HG03175 (cell line): ENCODE measurements around the gene ILK.

Source experiments
- ATAC-seq: cut with Tn5 transposase; IDR thresholded peaks from one replicate; pipeline ENCODE4 v1.9.1; 2021; ENCODE audit warnings: mild to moderate bottlenecking, moderate library complexity; ENCODE audit not compliant: unreplicated experiment

Gene ILK

DNA sequence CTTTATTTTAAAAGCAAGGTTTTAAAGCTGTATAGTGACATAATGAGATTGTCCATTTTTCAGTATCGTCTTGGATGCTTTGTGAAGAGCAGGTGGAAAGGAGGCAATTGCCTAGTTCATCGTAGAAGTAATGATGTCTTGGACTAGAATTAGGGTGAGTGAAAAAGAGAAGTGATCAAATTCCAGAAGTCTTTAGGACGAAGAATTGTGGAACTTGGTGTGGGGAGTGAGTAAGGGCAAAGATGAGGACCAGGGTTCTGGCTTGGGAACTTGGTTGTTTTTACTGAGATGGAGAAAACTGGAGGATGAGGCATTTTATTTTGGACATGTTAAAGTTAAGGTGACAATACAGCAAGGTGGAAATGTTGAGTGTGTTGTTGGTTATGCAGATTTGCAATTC lies 1.2 kb downstream of the ILK start:
- no peak for ATAC-seq

DNA sequence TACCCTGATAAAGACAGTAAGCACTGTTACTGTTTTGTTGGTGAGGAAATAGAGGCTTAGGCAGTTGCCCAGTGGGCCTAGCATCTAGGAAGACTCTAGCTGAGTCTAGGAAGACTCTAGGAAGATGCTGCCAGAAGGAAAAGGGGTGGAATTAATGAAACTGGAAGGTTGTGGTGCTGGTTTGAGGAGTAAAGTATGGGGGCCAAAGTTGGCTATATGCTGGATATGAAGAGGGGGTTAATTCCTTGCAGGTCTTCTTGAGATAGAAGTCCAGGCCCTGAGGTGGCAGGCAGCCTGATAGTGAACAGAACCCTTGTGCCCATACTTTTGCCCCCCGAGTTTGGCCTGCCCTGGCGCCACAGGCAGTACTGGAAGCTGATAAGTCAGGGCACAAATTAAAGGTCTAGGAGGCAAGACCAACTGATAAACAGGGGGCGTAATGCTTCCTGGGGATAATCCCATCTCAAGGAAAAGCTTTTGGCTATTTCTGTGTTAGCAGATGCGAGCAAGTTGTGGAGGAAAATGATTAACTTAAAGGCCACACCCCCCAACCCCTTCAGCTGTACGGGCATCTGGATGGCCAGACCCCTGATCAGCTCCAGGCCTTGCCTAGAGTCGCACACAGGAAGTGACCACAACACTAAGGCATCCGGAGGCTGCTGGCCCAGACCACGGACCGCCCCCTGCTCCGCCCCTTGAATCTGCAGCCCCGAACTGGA lies 3.1 kb downstream of the ILK start:
- ATAC-seq: peak; percentile 50

DNA sequence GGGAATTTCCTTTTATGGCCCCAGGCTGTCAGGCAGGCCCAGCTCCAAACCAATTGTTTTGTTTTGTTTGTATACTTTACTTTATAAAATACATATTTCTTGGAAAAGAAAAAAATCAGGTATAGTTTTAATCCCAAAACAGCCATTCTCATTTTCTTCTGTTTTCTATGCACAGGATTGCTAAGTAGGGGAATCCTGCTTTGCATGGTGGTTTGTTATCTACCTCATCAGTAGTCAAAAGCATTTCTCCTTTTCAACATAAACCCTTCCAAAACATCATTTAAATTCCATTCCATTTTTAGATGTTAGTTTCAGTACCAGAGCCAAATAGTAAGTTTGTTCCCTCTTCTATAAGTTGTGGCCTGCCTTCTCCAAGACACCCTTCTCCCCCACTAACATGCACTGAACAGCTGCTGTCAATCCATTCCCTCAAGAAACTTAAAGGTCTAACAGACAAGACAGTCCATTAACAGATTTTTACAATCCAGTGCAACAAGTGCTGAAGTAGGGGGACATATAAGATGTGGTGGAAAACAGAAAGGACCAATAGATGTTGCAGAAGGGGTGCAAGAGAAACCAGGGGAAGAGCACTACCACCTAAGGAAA lies 3.7 kb downstream of the ILK start:
- no peak for ATAC-seq

DNA sequence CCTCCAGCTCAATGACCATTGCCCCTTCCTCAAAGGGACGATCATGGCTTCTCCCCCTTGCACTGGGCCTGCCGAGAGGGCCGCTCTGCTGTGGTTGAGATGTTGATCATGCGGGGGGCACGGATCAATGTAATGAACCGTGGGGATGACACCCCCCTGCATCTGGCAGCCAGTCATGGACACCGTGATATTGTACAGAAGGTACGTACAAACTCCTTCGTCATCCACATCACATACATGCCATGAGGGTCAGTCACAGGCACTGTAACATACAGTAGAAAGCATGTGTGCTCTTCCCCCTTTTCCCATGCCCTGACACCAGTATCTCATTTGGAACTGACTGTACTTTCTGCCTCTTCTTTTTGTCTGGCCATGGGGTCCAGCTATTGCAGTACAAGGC lies 4.4 kb downstream of the ILK start:
- ATAC-seq: no peak

DNA sequence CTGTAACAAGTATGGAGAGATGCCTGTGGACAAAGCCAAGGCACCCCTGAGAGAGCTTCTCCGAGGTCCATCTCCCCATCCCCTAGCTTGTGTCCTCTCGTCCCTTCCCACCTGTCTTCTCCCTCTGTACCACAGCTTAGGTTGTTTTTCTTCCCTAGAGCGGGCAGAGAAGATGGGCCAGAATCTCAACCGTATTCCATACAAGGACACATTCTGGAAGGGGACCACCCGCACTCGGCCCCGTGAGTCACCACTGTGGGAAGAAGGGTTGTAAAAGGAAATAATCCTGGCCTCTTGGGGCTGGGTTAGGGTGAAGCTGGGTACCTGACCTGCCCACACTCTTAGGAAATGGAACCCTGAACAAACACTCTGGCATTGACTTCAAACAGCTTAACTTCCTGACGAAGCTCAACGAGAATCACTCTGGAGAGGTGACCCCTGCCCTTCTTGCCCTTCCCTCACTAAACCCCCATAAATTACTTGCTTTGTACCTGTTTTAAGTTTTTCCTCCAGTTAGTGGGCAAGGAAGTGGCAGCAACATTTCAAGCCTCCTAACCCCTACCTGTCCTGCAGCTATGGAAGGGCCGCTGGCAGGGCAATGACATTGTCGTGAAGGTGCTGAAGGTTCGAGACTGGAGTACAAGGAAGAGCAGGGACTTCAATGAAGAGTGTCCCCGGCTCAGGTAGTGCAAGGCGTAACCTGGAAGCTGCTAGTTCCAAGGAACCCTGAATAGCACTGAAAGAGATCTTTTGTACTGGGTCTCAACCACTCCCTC lies 5.3 kb downstream of the ILK start:
- ATAC-seq: no peak

DNA sequence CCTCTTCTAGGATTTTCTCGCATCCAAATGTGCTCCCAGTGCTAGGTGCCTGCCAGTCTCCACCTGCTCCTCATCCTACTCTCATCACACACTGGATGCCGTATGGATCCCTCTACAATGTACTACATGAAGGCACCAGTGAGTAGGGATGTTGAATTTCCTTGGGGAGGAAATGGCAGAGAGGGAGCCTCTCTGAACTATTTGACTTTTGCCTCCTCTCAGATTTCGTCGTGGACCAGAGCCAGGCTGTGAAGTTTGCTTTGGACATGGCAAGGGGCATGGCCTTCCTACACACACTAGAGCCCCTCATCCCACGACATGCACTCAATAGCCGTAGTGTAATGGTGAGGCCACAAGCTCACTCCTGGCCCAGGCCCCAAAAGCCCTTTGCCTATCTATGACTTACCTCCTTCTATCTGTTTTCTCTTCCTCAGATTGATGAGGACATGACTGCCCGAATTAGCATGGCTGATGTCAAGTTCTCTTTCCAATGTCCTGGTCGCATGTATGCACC lies 6.0 kb downstream of the ILK start:
- no peak for ATAC-seq

DNA sequence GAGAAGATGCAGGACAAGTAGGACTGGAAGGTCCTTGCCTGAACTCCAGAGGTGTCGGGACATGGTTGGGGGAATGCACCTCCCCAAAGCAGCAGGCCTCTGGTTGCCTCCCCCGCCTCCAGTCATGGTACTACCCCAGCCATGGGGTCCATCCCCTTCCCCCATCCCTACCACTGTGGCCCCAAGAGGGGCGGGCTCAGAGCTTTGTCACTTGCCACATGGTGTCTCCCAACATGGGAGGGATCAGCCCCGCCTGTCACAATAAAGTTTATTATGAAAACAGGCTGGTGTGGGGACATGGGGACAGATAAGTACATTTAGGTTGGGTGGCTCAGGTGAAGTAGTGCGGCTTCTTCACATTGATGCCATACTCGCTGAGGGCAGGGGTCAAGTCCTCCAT lies 7.0 kb downstream of the ILK start:
- no peak for ATAC-seq

GRCh38 chr11:6611092-6611962 lies 7.8 kb downstream of the ILK start:
- ATAC-seq: no peak

DNA sequence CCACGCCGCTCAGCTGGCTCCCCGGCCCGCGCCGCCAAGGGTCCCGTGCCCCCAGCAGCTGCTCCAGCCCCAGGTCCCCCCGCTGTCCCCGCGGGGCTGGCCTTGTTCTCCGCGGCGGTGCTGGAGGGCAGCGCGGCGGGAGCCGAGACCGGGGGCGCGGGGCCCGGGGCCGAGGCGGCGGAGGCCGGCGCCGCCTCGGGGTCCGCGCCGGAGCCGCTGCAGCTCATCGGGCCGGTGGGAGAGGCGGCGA lies 8.3 kb downstream of the ILK start:
- peak; percentile 16 for ATAC-seq

DNA sequence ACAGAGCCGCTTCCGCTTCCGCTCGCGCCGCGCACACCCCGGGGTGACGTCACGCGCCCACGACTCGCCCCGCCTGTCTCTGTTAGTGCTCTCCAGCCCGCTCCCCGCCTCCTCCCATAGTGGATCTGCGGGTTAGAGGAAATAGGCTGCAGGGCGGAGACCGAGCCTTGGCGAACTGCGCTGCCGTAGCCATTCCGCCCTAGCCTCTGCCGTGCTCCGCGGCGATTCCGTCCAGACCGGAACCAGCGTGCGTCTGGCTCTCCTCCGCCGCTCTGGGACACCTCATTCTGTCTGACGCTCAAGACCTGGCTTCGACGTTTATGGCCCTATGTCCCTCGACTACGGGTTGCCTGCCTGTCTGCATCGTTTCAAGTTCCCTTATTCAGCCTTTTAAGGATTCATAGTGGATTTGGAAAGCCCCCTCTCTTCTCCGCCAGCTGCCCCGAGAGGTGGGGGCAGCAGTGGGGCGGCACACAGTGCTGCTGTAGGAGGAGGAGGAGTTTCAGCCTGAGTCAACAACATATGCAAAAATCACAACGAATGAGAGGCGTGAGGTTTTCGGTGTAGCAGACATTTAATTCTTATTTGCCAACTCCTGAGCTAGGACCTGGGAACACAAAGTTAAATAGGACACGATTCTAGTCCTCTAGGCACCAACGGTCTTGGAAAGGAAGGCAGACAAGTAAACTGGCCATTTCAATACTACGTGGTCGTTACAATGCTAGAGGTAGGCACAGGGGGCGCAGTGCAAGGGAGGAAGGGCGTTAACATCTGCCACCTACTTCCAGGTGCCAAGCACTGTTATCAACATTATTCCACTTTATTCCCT lies 8.9 kb downstream of the ILK start, which contains the start of gene TAF10:
TAF10 (minus strand) TSS at position 4 of the 829 bp plus-strand sequence. CDS start 27 bp downstream, outside the sequence.
- peak; percentile 92 for ATAC-seq

DNA sequence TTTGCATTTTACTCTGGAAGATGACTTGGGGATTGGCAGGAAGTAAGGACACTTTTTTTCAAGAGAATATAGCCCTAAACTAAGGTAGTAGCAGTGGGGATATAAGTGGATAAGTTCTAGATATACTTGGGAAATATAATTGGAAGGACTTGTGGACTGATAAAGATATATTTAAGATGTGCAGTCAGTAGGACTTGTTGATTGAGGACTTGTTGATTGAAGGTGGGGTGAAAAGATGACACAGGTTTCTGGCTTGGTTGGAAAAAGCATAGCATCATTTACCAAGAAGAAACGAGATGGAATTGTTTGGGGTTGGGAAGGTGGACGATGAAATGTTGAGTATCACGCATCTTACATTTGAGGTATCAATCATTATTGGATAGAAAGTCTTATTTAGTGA lies 9.9 kb downstream of the ILK start:
- ATAC-seq: no peak

GRCh38 chr11:6614446-6614845 lies 10.9 kb downstream of the ILK start:
- no peak for ATAC-seq

DNA sequence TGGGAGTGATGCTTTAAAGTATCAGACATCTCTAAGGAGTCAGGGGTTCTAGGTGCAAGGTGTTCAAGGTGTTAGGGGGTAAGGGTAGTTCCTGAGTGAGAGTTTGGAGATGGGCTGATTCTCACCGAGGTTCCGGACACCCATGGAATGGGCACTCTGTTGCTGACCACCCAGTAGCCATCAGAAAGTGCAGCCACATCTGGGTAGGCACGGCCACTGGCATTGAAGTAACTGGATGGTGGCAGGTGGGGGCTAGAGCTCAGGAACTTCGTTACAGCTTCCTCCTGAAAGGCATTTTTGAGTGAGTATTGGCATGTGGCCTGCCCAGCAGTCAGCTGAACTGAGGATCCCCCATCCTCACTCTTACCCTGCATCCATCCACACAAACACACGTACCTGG lies 11.5 kb downstream of the ILK start:
- no peak for ATAC-seq

DNA sequence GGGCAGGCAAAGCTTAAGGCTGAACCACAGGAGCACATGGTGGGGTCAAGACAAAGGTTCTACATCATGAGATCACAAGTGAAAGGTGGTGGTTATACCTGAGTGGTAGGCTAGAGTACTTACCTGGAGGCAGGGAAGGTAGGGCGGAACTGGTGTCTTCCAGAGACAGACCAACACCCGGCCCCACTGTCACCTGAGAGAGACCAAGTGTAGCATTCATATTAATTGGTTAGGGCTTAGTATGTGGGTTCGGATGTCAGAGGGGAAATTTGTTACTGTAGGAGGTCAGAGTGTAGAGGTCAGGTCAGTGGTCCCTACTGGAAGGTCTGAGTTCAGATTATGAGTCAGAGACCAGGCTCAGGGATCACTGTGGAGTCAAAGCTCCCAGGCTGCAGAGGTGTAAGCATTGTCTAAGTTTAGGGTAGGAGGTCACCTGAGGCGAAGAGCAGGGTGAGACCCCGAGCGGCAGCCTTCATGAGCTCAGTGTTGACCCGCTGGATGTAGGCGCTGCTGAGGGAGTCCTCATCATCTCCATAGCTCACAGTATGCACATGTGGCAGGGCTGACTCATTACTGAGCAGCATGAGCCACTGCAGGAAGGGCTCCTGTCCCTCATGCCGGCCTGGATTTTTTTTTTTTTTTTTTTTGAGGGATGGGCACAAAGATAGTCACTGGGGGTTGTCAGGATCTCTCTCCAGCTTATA lies 12.5 kb downstream of the ILK start:
- ATAC-seq: no peak

DNA sequence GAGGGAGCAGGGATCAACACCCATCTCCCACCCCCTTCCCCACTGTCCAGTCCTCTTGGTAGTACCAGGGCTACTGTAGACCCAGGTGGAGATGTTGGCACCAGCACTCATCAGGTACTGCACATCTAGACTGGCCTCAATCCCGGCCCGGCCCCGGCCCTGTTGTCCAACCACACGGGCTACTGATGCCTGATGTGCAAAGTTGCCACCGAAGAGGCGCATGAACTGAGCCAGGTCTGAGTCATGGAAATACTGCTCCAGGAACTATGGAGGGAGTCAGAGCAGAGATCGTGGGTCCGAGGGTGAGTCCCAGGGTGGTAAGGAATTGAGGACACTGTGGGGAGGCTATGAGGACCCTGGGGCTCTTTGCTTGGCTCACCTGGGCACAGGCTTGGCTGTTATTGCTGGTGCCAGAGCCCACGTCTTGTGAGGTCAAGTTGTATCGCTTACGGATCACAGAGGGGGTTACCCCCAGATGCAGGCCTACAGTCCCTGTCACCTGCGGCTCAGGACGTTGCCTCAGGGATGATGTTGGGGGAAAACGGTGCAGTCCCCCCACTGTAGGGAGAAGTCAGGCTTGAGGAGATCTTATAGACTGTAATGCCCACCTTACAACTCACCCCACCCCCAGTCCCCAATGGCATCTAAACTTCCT lies 13.1 kb downstream of the ILK start:
- no peak for ATAC-seq

- no peak for ATAC-seq
Measured at GRCh38 chr11:6617315-6617781, 13.8 kb downstream of the ILK start.

DNA sequence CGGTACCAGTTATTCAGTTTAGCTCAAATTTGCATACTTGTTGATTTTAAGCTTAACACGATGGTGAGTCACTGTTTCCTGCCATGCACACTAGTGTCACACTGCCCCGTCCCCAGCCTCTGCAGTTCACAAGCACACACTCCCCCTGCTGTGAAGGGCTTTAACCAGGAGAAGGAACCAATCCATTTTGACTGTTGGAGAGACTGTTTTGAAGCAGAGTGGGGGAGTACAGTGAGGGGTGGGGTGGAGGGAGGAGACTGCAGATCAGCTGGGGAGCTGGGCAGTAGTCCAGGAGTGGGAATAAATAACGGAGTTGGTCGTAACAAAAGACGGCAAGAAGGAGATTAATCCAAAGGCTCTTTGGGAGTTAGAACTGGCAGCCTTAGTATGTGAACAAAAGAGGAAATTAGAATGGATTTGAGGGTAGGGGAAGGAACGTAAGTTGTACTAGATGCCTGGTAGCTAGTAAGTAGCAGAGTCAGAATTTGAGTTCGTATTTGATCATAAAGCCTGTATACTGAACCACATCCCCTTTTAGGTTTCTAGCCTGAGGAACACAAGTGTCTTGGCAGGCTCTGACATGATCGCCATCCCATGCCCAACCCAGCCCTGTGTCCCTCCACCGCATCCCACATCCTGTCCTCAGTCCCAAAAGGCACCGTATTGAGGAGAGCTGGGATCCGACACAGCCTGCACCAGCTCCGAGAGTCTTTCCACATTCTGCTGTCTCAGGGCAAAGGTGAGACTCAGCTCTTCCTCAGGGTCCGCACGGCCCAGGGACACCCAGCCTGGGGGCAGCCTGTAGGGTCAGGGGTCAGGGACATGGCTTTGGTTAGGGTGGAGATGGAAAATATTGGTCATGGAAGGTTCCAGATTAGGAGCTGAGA lies 14.8 kb downstream of the ILK start:
- ATAC-seq: peak; percentile 15
